ENCODE data around the gene REV1. TPM values are rescaled to one million over a fixed set of nuclear protein-coding genes. Genes with fewer than 3 reads are reported as not detected.
"Not testable (repeated sequence)": the region's sequence is repeated elsewhere in the genome, so short reads cannot be mapped to it uniquely, and the experiment has no call there.

The REV1 gene
- total RNA-seq, 1 donor from 2014 or later = 52.1 TPM

GRCh38 chr2:99373144-99373543 is 116.7 kb downstream of the REV1 start:
- Mint-ChIP-seq H3K9me3 (peaks cover 7% of the 10 kb centered on the region), H3K27ac (no peak overlapping the region), H3K4me3 (no peak overlapping the region), H3K36me3 (ENCODE audit: low read depth) (peaks cover 83% of the 10 kb centered on the region), H3K4me1 (no peaks in the 10 kb centered on the region), H3K27me3 (no peaks in the 10 kb centered on the region)
- no peak for TF ChIP-seq CTCF (IDR thresholded peaks at IDR 0.05)
- ATAC-seq (ENCODE audit: low read depth) (no peak), DNase-seq (no peak)
- POLR2A ChIA-PET = no interaction called here
- intact Hi-C loops (cut with micrococcal nuclease) = no loop called here
- CTCF ChIA-PET = no interaction called here

- POLR2A ChIA-PET; DNase-seq; intact Hi-C loops (cut with micrococcal nuclease); H3K4me3 Mint-ChIP-seq; H3K9me3 Mint-ChIP-seq; H3K4me1 Mint-ChIP-seq; CTCF ChIA-PET; H3K27me3 Mint-ChIP-seq; H3K27ac Mint-ChIP-seq; ATAC-seq (ENCODE audit: low read depth): not testable (repeated sequence)
- peaks cover 83% of the 10 kb centered on the region for H3K36me3 Mint-ChIP-seq (ENCODE audit: low read depth)
These were observed 121.0 kb downstream of the REV1 start for GRCh38 chr2:99368854-99369253.

DNA sequence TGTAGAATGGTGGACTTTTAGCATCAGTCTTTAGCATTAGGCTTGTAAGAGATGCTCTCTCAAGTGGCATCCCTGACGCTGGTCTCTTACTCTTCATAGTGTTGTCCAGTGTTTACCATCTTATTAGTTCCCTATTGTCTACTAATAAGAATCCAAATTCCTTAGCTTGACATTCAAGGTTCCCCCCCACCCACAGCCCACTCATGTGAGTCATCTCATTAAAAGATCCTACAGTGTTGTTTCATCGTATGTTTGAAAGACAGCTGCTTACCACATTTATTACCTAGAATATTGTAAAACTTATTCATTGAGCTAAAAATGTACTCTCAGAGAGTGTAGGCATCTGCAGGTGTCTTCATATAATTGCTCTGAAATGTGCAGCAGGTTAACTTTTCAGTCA is 124.2 kb downstream of the REV1 start:
- no peak overlapping the region for H3K27ac Mint-ChIP-seq
- DNase-seq (no peak), ATAC-seq (ENCODE audit: low read depth) (no peak)
- CTCF ChIA-PET = no interaction called here
- no peaks in the 10 kb centered on the region for H3K4me1 Mint-ChIP-seq
- peaks cover 81% of the 10 kb centered on the region for H3K36me3 Mint-ChIP-seq (ENCODE audit: low read depth)
- no peaks in the 10 kb centered on the region for H3K27me3 Mint-ChIP-seq
- H3K9me3 Mint-ChIP-seq = no peaks in the 10 kb centered on the region
- POLR2A ChIA-PET = no interaction called here
- intact Hi-C loops (cut with micrococcal nuclease) = no loop called here
- no peak for TF ChIP-seq CTCF (IDR thresholded peaks at IDR 0.05)
- H3K4me3 Mint-ChIP-seq = no peak overlapping the region

DNA sequence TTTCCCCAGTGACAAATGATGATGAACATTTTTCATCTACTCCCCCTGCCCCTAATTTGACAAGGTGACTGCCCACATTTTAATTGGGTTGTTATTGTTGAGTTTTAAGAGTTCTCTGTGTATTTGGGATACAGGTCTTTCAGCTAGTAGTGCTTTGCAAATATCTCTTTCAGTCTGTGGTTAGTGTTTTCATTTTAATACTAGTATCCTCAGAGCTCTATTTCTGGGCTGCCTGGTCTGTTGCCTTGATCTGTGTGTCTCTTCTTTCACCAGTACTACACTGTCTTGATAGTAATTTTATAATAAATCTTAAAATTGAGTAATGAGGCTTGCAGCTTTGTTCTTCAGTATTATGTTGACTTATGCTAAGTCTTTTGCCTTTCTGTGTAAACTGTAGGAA is 133.0 kb downstream of the REV1 start:
- POLR2A ChIA-PET = no interaction called here
- Mint-ChIP-seq H3K27me3 (no peaks in the 10 kb centered on the region), H3K36me3 (ENCODE audit: low read depth) (peaks cover 18% of the 10 kb centered on the region), H3K4me1 (peaks cover 42% of the 10 kb centered on the region), H3K9me3 (no peaks in the 10 kb centered on the region), H3K4me3 (no peak overlapping the region), H3K27ac (no peak overlapping the region)
- no peak for DNase-seq
- CTCF ChIA-PET = no interaction called here
- TF ChIP-seq CTCF (IDR thresholded peaks at IDR 0.05) = no peak
- no peak for ATAC-seq (ENCODE audit: low read depth)
- intact Hi-C loops (cut with micrococcal nuclease) = no loop called here

DNA sequence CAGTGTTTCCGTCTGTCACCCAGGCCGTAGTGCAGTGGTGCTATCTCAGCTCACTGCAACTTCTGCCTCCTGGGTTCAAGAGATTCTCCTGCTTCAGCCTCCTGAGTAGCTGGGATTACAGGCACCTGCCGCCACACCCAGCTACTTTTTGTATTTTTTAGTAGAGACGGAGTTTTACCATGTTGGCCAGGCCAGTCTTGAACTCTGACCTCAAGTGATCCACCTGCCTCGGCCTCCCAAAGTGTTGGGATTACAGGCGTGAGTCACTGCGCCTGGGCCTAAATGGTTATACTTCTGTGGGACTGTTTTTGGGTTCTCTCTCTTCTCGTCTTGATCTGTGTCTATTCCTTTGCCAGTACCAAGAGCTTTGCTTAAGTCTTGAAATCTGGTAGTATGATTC is 135.0 kb downstream of the REV1 start:
- H3K4me3 Mint-ChIP-seq; ATAC-seq (ENCODE audit: low read depth); H3K27ac Mint-ChIP-seq; DNase-seq; H3K36me3 Mint-ChIP-seq (ENCODE audit: low read depth); intact Hi-C loops (cut with micrococcal nuclease); H3K27me3 Mint-ChIP-seq; H3K9me3 Mint-ChIP-seq: not testable (repeated sequence)
- ChIA-PET POLR2A (interaction anchor here (0.7 to 1.8 kb wide), 2 partner anchors 17 to 155 kb away, joined by 7 to 12 read pairs; no protein-coding TSS in a partner anchor), CTCF (interaction anchor here (0.7 kb wide), 1 partner anchor 204 kb away, joined by 3 read pairs; no protein-coding TSS in a partner anchor)
- H3K4me1 Mint-ChIP-seq = peaks cover 59% of the 10 kb centered on the region

- H3K9me3 Mint-ChIP-seq = no peaks in the 10 kb centered on the region
These were observed 135.7 kb downstream of the REV1 start for GRCh38 chr2:99354070-99354469.

More at GRCh38 chr2:99354070-99354469, 135.7 kb downstream of the REV1 start:
- DNase-seq = no peak
- H3K27ac Mint-ChIP-seq = no peak overlapping the region
- ATAC-seq (ENCODE audit: low read depth) = no peak
- POLR2A ChIA-PET = interaction anchor here (1.8 kb wide), 1 partner anchor 16 kb away, joined by 12 read pairs; no protein-coding TSS in a partner anchor
- no peaks in the 10 kb centered on the region for H3K27me3 Mint-ChIP-seq
- intact Hi-C loops (cut with micrococcal nuclease) = no loop called here
- CTCF ChIA-PET = no interaction called here
- H3K4me3 Mint-ChIP-seq = no peak overlapping the region
- peaks cover 1% of the 10 kb centered on the region for H3K36me3 Mint-ChIP-seq (ENCODE audit: low read depth)
- TF ChIP-seq CTCF (IDR thresholded peaks at IDR 0.05) = no peak
- H3K4me1 Mint-ChIP-seq = peaks cover 63% of the 10 kb centered on the region

Other genes with a start within 250 kb of the REV1 start
- gene LYG2, start 234.4 kb downstream of the REV1 start, total RNA-seq = not detected in 2 replicates
- 1.5 and 1.9 TPM in 2 replicates for gene LYG1, start 188.8 kb downstream of the REV1 start, total RNA-seq
- gene TXNDC9, start 153.7 kb downstream of the REV1 start, total RNA-seq = 26.8 and 28.1 TPM in 2 replicates
- 52.3 and 55.0 TPM in 2 replicates for gene EIF5B, start 152.6 kb downstream of the REV1 start, total RNA-seq

Measured in activated B cell treated with CpG ODN at 0.5 μM for 24 hours (primary cell).